ENCODE measurements around the gene CAMTA1.
"Not testable (repeated sequence)": the region's sequence is repeated elsewhere in the genome, so short reads cannot be mapped to it uniquely, and the experiment has no call there.

CAMTA1 gene

GRCh38 chr1:7693037-7693436 is 907.8 kb downstream of the CAMTA1 start:
- DNase-seq (ENCODE audit: low read depth in 2 of 3, low spot score in 2 of 3) = not testable (repeated sequence)

DNA sequence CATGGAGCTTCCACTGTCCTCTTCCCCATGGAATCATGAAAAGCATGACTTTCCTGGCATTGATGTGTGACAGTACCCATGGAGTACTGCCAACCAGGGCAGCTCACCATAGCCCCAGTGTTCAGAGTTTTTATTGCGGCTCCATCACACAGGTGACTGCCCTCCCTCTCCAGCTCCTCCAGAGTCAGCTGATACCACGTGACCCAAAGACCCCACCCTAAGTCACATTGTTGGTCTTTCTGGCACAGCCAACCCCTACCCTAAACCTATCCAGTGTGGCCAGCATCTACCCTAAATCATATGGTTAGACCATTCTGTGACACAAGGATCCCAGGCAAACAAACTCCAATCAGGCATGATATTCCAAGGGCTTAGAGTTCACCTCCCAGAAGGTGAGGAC is 908.4 kb downstream of the CAMTA1 start:
- DNase-seq (ENCODE audit: low read depth in 2 of 3, low spot score in 2 of 3) = no peak

DNA sequence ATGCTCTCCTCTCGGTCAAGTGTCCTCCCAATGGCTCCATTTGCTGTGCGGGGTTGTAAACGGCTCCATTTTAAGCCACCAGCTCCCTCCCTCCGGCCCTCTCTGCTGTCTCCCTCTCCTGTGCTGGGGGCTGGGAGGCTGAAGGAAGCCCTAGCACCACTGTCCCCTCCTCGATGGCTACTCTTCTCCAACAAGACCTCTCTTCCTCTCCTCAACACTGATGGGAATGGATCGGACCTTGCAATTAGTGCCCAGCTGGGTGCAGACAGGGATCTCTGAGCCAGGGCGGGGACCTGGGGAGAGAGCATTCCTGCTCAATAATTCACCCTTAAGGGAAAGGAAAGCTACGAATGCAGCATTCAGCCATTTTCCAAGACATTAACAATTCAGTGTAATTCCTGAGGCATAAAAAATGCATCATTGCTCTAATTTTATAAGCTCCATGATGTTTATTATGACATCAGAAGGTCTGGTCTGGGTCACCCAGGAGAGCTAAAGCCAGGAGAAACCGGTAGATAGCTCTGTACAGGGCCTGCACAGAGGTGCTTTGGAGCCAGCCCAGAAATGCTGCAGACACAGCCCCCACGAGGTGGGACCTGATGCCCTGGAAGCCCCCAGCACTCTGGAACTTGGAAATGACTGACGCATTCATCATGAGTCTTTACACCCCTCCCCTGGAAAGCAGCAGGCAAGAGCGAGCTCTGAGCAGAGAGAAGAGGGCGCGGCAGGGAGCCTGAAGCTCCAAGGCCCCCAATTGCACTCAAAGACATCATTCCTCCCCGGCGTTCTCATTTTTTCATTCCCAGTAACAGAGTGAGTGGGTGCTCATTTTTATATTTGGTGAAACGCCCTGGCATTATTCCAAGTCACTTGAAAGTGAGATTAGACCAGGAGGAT is 909.6 kb downstream of the CAMTA1 start:
- no peak for DNase-seq (ENCODE audit: low read depth in 2 of 3, low spot score in 2 of 3)

GRCh38 chr1:7695497-7696117 is 910.4 kb downstream of the CAMTA1 start:
- no peak for DNase-seq (ENCODE audit: low read depth in 2 of 3, low spot score in 2 of 3)

DNA sequence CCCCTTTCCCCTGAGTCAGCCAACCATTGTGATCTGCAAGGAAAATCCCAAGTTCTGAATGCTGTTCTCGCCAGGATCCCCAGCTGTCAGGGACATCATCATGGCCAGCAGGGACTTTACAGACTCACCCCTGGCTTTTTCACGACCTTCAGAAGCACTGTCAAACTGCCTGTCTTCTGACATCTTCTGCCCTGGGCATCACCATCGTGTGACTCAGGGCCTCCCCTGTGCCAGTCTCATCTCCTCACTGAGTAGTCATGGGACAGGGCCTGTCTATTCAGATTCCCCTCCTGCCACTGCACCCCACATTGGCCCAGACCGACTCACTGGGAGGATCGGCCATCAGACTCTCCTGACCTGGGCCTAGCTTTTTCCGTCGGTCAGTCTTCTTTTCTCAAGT is 913.4 kb downstream of the CAMTA1 start:
- DNase-seq (ENCODE audit: low read depth in 2 of 3, low spot score in 2 of 3) = no peak

DNA sequence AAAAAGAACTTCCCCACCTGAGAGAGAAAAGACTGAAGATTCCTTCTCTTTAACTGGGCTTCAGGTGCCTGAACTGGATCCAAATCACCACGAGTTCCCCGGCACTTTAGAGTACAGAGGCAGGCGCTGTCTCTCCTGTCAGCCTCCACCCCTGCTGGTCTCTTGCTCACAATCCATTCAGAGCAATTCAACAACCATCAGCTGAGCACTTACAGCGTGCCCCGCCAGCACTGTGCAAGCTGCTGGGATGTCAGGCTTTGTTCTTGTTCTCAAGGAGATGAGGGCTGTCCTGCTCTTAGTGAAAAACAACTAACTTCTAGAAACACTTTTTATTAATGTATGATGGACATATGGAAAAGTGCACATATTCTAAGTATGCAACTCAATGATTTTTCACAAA is 917.1 kb downstream of the CAMTA1 start:
- no peak for DNase-seq (ENCODE audit: low read depth in 2 of 3, low spot score in 2 of 3)

- DNase-seq (ENCODE audit: low read depth in 2 of 3, low spot score in 2 of 3) = no peak
Measured at GRCh38 chr1:7703321-7704213, 918.3 kb downstream of the CAMTA1 start.

DNA sequence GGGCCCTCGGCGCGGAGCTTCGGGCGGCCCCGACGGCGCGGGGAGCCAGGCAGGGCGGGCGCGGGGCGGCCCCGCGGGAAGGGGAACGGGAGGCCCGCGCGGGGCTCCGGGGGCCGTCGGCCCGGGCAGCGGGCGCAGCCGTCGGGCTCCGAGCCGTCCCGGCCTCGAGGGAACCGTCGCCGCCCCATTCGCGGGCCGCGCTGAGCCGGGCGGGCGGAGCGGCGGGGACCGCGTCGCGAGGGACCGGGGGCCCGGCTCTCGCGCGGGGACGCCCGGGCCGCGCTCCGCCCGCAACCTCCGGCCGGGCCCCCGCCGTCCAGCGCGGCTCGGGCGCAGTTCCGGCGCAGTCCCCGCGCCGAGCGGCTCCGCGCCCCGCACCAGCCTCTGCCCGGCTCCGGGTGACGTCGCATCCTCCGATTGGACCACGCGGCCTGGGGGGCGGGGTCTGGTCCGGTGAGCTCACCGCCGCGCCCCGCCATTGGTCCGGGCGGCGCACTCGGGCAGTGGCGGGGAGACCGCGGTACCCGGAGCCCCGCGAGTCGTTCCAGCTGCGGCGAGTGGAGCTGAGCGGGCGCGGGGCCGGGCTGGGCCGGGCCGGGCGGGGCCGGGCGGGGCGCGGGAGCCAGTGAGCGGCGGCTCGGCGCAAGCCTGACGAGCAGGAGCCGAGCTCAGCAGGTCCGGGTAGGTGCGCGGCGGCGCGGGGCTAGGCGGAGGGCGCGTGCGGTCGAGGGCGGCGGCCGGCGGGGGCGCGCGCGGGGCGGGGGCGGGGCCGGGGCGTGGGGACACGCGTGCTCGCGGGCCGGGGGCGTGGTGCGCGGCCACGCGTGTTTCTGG is 919.2 kb downstream of the CAMTA1 start:
- peak; percentile 67 to 82 (median 70) for DNase-seq (ENCODE audit: low read depth in 2 of 3, low spot score in 2 of 3)

- no peak for DNase-seq (ENCODE audit: low read depth in 2 of 3, low spot score in 2 of 3)
Measured at GRCh38 chr1:7705048-7705907, 920.0 kb downstream of the CAMTA1 start.

GRCh38 chr1:7705908-7706216 is 920.6 kb downstream of the CAMTA1 start:
- no peak for DNase-seq (ENCODE audit: low read depth in 2 of 3, low spot score in 2 of 3)

DNA sequence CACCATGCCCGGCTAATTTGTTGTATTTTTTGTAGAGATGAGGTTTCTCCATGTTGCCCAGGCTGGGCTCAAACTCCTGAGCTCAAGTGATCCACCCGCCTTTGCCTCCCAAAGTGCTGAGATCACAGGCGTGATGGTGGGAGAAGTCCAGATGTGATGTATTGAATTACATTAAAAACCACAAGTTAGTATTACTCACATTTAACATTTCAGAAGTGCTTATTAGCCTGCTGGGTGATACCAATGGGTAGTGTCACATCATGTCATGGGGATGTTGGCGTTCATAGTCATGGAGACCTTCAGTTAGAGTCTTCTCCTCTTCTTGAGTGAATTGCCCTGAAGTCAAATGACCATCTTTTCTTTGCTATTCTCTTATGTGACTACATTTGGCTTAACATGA is 922.3 kb downstream of the CAMTA1 start:
- DNase-seq (ENCODE audit: low read depth in 2 of 3, low spot score in 2 of 3) = no peak

- not testable (repeated sequence) for DNase-seq (ENCODE audit: low read depth in 2 of 3, low spot score in 2 of 3)
Measured at GRCh38 chr1:7708065-7708464, 922.8 kb downstream of the CAMTA1 start.

GRCh38 chr1:7710859-7711258 is 925.6 kb downstream of the CAMTA1 start:
- DNase-seq (ENCODE audit: low read depth in 2 of 3, low spot score in 2 of 3) = no peak

DNA sequence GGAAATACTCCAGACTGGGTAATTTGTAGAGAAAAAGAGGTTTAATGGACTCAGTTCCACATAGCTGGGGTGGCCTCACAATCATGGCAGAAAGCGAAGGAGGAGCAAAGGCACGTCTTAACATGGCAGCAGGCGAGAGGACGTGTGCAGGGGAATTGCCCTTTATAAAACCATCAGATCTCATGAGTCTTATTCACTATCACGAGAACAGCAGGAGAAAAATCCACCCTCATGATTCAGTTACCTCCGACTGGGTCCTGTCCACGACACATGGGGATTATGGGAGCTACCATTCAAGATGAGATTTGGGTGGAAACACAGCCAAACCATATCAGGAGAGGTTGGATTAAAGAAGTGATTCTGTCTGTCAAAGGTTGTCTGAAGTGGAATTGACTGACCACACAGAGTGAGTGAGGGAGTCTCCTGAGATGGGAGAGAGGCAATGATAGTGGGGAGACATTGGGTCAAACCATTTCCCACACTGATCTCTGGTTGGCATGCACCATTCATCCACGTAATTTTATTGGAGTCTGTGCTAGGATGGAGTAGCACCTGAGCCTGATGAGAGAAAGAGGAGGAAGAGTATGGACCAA is 927.6 kb downstream of the CAMTA1 start:
- no peak for DNase-seq (ENCODE audit: low read depth in 2 of 3, low spot score in 2 of 3)

- DNase-seq (ENCODE audit: low read depth in 2 of 3, low spot score in 2 of 3) = no peak
Measured at GRCh38 chr1:7716506-7716905, 931.3 kb downstream of the CAMTA1 start.

DNA sequence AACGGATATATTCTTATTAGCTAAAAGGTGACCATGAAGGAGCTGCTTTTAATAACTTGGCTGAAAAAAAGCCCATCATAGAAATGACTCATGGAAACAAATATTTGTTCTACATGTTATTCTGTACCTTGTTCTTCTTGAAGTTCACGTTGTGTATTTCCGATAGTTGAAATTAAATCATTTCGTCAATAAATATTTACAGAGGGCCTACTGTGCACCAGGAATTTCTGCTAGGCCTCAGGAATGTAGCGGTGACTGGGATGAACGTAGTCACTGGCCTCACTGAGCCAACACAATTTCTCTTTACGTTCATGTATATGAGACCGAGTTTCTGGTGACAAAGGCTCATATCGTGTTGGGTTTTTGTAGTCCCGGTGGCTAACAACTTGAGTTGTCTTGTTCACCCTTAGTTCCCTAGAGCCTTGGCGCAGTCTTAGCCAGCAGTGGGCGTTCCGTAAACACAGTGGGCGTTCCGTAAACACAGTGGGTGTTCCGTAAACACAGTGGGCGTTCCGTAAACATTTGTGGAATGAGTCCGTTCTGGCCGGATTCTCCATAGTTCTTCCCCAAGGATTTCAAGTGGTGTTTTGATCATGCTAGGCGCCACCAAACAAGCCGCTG is 932.6 kb downstream of the CAMTA1 start:
- DNase-seq (ENCODE audit: low read depth in 2 of 3, low spot score in 2 of 3) = no peak

GRCh38 chr1:7719468-7720094 is 934.3 kb downstream of the CAMTA1 start:
- no peak for DNase-seq (ENCODE audit: low read depth in 2 of 3, low spot score in 2 of 3)

- DNase-seq (ENCODE audit: low read depth in 2 of 3, low spot score in 2 of 3) = no peak
Measured at GRCh38 chr1:7721940-7722669, 936.9 kb downstream of the CAMTA1 start.
